ENCODE measurements around the gene AKT1.

Gene AKT1

GRCh38 chr14:104786091-104786586, 9.4 kb downstream of the AKT1 start:
- DNase-seq (ENCODE audit: low read depth), result no peak

- no peak for DNase-seq (ENCODE audit: low read depth)
These were observed 9.9 kb downstream of the AKT1 start for GRCh38 chr14:104785708-104786080.

- no peak for DNase-seq (ENCODE audit: low read depth)
These were observed 10.5 kb downstream of the AKT1 start for GRCh38 chr14:104784846-104785707.

- DNase-seq (ENCODE audit: low read depth), result no peak
These were observed 11.4 kb downstream of the AKT1 start for GRCh38 chr14:104784218-104784568.

- no peak for DNase-seq (ENCODE audit: low read depth)
These were observed 11.9 kb downstream of the AKT1 start for GRCh38 chr14:104783484-104784217.

GRCh38 chr14:104782808-104783139, 12.8 kb downstream of the AKT1 start:
- no peak for DNase-seq (ENCODE audit: low read depth)

GRCh38 chr14:104782086-104782807, 13.3 kb downstream of the AKT1 start:
- no peak for DNase-seq (ENCODE audit: low read depth)

GRCh38 chr14:104781271-104782077, 14.1 kb downstream of the AKT1 start:
- DNase-seq (ENCODE audit: low read depth), result no peak

GRCh38 chr14:104780513-104781030, 15.0 kb downstream of the AKT1 start:
- DNase-seq (ENCODE audit: low read depth), result no peak

- DNase-seq (ENCODE audit: low read depth), result no peak
These were observed 15.6 kb downstream of the AKT1 start for GRCh38 chr14:104779776-104780512.

GRCh38 chr14:104778694-104779331, 16.7 kb downstream of the AKT1 start:
- DNase-seq (ENCODE audit: low read depth), result no peak

- DNase-seq (ENCODE audit: low read depth), result no peak
These were observed 17.7 kb downstream of the AKT1 start for GRCh38 chr14:104777808-104778249.

- no peak for DNase-seq (ENCODE audit: low read depth)
These were observed 18.4 kb downstream of the AKT1 start for GRCh38 chr14:104776961-104777807.

- no peak for DNase-seq (ENCODE audit: low read depth)
These were observed 19.1 kb downstream of the AKT1 start for GRCh38 chr14:104776481-104776880.

- no peak for DNase-seq (ENCODE audit: low read depth)
These were observed 20.5 kb downstream of the AKT1 start for GRCh38 chr14:104775073-104775489.

GRCh38 chr14:104774453-104775072, 21.0 kb downstream of the AKT1 start:
- no peak for DNase-seq (ENCODE audit: low read depth)

GRCh38 chr14:104773505-104774452, 21.8 kb downstream of the AKT1 start:
- no peak for DNase-seq (ENCODE audit: low read depth)

Data from stromal cell of bone marrow (primary cell).